Measurements from ENCODE around the gene CDH4.
A peak's percentile ranks its signal among the peaks of the same experiment; 100 is the strongest.
"Not testable (repeated sequence)": the region's sequence is repeated elsewhere in the genome, so short reads cannot be mapped to it uniquely, and the experiment has no call there.

Gene CDH4

DNA sequence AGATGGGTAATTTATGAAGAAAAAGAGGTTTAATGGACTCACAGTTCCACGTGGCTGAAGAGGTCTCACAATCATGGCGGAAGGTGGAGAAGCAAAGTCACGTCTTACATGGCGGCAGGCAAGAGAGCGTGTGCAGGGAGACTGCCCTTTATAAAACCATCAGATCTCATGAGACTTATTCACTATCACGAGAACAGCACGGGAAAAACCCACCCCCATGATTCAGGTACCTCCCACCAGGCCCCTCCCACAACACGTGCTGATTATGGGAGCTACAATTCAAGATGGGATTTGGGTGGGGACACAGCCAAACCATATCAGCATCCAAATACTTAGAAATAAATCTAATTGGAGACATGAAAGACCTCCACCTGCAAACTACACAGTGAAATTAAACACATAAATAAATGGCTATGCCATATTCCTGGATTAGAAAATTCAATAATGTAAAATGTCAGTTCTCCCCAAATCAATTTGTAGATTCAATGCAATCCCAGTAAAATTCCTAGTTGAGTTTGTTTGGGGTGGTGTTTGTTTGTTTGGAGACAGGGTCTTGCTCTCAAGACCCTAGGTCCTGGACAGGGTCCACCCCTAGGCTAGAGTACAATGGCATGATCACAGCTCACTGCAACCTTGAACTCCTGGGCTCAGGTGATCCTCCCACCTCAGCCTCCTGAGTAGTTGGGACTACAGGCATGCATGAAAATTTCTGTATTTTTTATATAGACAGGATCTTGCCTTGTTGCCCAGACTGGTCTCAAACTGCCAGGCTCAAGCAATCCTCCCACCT lies 712.0 kb downstream of the CDH4 start:
- DNase-seq (ENCODE audit: low spot score) = no peak

- no peak for DNase-seq (ENCODE audit: low spot score)
These were observed 712.9 kb downstream of the CDH4 start for GRCh38 chr20:61964675-61965605.

DNA sequence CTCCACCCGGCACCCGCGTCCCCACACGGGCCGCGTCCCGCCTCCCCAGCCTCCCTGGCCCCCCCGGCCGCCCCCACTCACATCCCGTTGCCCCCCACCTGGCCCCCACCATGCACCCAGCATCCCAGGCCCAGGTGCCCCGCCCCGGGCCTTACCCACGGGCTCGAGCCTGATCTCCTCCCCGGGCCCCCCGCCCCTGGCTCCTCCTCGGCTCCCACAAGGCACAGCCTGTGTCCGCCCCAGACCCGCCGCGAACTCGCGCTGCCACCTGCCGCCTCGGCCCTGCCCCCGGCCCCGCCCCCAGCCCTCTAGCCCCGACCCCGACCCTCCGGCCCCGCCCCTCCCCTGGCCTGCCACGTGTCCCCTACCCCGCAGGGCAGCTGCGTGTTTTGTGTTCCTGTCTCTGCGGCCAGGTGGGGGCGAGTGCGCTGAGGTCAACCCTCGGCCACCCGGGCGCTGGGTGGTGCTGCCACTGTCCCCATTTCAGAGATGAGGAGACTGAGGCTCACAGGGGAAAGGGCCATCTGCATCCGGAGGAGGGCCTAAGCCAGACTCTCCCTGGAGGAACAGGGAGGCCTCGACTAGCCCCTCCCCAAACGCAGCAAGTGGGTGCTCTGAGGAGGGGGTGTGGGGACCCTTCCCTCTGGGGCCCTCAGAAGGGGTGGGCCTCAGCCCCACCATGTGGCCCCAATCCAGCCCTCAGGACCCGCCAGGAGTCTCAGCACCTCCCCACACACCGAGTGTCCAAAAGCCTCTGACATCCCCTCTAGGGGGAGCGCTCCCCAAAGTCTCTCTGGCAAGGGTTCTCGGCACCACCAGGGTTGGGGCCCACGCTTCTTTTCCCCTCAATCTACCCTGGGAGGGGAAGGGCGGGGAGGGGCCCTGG lies 713.8 kb downstream of the CDH4 start:
- DNase-seq (ENCODE audit: low spot score) = peak; percentile 90

DNA sequence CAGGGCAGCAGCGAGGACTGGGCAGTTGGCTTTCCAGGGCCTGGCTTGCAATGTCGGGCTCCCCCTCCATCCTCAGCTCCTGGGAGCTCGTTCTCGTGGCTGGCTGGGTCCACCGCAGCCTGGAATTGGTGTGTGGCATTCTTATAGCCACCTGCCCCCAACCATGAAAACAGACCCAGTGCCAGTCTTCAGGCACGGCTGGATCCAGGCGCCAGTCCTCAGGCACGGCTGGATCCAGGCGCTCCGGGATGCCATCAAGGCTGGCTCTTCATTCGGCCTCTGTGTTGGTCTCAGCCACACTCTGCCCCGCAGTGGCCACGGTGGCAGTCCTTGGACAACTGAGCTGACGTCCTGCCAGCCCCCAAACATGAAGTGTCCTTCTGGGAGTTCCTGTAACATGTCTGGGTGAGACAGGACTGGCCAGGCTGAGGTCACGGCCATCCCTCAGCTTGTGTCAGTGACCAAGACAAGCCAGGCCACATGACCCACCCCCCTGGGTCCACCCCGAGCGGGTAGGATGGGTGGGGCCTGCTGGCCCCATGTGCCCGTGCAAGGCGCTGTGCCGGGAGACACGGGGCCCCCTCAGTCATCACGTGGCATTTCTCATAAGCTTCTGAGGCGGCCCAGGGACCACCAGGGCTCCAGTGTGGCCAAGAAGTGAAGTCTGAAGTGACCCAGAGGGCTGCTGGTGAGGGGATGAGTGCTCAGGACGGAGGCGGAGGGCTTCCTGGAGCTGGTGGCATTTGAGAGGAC lies 714.6 kb downstream of the CDH4 start:
- DNase-seq (ENCODE audit: low spot score) = no peak

GRCh38 chr20:61967300-61967699 lies 715.2 kb downstream of the CDH4 start:
- DNase-seq (ENCODE audit: low spot score) = no peak

- no peak for DNase-seq (ENCODE audit: low spot score)
These were observed 716.2 kb downstream of the CDH4 start for GRCh38 chr20:61968036-61968810.

- no peak for DNase-seq (ENCODE audit: low spot score)
These were observed 716.9 kb downstream of the CDH4 start for GRCh38 chr20:61968932-61969331.

DNA sequence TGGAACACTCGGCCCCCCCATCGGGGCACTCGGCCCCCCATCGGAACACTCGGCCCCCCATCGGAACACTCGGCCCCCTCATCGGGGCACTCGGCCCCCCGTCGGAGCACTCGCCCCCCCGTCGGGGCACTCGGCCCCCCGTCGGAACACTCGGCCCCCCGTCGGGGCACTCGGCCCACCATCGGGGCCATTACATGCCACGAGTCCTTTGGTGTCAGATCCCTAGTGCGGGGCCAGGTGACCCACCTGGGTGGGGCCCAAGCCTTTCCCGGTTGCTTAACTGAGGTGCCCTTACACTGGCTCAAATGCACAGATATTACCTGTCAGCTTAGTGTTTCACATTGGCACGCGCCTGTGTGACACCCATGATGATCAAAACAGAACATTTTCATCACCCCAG lies 717.7 kb downstream of the CDH4 start:
- no peak for DNase-seq (ENCODE audit: low spot score)

GRCh38 chr20:61970357-61970756 lies 718.3 kb downstream of the CDH4 start:
- no peak for DNase-seq (ENCODE audit: low spot score)

- DNase-seq (ENCODE audit: low spot score) = not testable (repeated sequence)
These were observed 719.5 kb downstream of the CDH4 start for GRCh38 chr20:61971595-61971994.

DNA sequence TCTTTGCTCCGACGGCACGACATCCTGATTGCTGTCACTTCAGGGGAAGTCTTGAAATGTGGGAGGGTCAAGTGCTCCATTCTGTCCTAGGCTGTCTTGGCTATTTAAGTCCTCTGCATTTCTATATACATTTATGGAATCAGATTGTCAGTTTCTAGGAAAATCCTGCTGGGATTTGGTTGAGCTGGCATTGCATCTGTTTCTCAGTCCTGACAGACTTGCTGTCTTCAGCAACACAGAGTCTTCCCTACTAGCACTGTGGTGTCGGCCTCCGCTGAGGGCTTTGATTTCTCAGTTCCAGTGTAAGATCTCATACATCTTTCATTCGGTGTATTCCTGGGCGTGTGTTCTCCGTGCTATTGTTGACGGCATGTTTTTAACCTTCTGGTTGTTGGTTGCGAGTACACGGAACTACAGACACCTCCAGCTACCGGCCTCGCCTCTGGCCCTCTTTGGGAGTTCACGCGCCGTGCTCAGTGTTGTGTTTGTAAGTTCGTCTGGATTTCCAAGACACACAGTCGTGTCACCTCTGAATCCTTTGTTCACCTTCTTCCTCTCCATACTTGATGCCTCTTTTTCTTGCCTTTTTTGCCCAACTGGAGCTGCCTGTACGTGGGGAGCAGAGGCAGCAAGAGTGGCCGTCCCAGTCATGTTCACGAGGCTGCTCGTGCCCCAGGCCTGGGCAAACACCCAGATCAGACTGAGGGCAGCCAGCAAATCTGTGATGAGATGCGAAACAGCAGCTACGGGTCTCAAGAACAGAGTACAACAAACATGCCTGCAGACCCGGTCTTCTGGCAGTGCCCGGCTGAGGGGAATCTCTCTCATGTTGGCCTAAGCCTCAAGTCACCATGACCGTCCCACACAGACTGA lies 720.8 kb downstream of the CDH4 start:
- DNase-seq (ENCODE audit: low spot score) = no peak

- DNase-seq (ENCODE audit: low spot score) = no peak
These were observed 721.7 kb downstream of the CDH4 start for GRCh38 chr20:61973515-61974356.

DNA sequence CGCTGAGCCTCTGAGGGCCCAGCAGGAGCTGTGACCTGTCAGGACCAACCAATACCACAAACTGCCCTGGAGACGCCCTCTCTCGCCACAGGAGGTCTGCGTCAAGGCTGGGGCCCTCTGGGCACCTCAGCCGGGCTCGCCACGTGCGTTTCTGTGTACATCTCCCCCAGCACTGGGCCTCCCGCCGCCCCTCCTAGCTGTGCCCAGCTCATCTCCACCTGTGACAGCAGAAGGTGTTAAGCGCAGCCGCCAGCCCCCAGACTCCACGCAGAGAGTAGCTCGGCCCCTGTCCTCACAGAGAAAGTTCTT lies 722.2 kb downstream of the CDH4 start:
- no peak for DNase-seq (ENCODE audit: low spot score)

- no peak for DNase-seq (ENCODE audit: low spot score)
These were observed 723.5 kb downstream of the CDH4 start for GRCh38 chr20:61975407-61976129.

- no peak for DNase-seq (ENCODE audit: low spot score)
These were observed 724.2 kb downstream of the CDH4 start for GRCh38 chr20:61976263-61976643.

DNA sequence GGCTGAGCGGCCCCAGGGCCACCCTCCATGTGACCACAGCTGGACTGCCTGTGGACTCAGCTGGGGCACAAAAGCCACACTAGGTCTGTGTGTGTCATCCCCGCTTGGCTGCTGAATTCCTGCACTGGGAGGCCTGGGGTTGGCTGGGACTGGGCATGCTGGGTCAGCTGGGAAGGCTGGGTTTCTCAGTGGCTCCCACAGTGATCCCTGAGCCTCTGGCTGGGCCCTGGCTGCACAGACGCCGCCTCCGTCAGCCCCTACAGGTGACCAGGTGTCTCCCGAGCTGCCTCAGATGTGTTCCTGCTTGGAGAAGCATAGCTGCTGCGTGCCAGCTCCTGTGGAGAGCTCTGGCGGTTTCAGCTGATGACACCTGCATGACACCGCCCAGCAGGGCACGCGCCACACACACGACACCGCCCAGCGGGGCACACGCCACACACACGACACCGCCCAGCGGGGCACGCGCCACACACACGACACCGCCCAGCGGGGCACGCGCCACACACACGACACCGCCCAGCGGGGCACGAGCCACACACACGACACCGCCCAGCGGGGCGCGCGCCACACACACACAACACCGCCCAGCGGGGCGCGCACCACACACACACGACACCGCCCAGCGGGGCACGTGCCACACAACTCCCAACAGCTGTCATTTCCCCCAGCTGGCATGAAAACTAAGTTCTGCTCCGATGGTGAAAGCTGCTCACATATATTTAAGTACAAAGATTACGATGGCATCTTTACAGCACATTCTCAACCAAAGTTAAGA lies 724.8 kb downstream of the CDH4 start:
- no peak for DNase-seq (ENCODE audit: low spot score)

- no peak for DNase-seq (ENCODE audit: low spot score)
These were observed 725.3 kb downstream of the CDH4 start for GRCh38 chr20:61977419-61977786.

Data from iPS-NIHi11 (cell line).